Ureter (tissue), 1 donor: ENCODE measurements around the gene ESRRB. TPM values are rescaled to one million over a fixed set of nuclear protein-coding genes. Genes with fewer than 3 reads are reported as not detected.

Source experiments
- DNase-seq: peaks from one replicate; pipeline ENCODE4 v3.0.0-alpha.2; 2020; ENCODE audit warnings: low spot score
- total RNA-seq: library from RNA; stranded (reverse); gene quantifications from one replicate; pipeline ENCODE4 v1.2.4, GENCODE V29; 2023
- donor health status: DM: yes; HTN: yes; CAD: no.

Gene ESRRB
- total RNA-seq = 0.16 TPM

DNA sequence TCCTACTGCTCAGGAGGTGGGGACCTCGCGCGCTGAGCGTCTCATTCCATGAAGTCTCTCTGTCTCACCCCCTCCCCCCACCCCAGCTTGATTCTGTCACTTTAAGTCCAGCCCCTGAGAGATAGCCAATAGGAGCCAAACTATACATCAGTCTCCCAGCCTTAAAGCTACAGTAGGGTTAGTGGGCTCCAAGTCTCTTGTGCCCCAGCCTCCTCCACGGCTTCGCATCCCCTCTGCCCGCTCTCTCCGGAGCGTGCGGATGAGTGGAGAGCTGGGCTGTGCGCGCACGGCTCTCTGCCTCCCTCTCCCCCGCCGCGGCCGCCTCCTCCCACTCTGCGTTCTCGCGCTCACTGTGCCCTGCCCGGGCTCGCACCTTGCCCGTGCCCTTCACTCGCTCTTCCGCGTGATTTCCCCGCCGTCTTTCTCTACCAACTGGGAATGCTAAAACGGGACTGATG lies at the start of gene ESRRB:
ESRRB (plus strand) TSS at position 191 of the 458 bp plus-strand sequence; CDS start at position 456, 265 bp downstream.
- no peak for DNase-seq

DNA sequence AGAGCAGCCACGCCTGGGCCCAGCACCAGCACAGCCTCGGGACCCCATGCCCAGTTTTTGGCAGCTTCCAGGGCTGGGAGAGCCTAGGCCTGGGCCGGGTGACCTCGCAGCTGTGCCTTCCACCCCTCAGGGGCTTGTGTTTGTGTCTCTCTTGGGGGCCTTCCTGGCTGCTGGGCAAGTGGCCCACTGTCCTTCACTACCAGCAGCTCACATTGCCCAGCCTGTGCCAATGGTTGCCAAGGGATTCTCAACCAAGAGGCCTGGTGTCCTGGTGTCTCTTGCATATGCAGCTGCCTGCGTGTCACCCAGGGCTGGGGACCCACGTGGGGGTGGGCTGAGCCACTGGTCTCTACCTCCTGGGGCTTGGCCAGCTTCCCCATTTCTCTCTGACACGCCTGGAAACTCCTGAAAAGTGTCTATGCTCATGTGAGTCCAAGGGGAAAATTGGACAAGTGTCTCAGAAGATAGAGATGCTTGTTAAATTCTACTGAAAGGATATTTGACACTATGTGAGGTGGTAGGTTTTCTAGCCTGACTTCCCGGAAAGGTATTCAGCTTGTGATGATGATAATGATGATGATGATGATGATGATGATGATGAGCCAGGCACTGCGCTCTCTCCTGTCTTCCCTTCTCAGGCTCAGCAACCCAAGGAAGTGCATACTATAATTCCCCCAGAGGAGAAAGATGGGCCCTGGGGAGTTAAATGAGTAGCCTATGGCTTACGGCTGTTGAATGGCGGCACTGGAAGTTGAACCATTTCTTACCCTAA lies 48.8 kb upstream of the ESRRB start:
- no peak for DNase-seq

DNA sequence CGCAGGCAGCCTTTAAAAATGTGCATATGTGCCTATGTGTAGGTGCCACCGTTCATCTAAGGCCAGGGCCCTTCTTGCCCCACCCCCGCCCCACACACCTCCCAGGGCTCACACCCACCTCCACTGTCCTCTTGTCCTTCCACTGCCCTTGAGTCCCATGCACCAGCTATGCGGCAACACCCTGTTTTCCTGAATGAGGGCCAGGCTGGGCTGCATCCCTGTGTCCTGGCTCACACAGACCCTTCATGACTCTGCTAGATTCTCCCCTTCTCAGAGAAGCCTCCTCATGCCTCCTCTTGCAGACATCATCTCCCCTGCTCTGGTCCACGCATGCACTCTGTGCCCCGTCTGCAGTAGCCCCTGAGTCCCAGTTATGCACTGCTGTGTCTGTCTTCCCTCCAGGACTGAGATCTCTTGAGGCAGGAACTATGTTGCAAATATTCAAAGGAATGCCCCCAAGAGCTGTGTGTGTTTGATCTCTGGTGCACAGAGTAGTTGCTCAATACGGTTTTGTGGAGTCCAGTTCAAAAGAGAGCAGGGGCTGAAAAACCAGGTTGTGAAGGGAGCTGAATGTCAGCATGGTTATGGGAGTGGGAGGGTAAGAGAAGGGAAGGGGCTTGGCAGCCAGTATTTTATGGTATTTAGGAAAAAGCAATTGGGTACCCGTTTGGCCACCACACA lies 47.3 kb upstream of the ESRRB start:
- no peak for DNase-seq

DNA sequence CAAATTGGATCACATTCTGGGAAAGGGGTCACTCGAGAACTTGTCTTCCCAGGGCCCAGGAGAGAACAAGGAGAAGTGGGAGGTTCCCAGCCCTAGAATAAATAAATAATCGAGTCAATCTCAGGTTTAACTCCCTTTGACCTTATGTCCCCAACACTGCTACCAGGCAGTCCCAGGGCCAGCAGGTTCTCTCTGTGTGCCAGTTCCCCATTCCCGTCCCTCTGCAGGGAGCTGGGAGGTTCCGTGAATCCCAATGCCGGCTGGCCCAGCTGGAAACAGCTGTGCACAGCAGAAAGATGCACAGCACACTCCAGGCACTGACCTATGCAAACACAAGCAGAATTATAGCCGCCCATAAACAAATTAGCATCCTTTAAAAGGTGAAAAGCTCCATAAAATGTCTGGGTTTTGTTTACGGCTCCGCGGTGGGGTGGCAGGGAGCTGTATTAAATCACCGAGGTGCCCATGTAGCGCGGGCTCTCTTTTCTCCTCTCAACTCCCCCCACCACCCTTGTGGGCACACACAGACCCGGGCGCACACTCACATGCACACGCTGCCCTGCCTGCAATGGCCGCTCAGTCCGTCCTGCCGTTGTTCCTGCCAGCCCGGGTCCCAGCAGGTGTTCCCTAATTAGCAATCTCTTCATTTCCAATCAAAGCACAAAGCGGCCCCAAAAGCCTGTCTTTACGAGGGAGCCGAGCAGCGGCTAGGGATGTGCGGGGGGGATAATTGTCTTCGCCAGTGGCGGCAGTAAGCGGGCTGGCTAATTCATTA lies 46.6 kb upstream of the ESRRB start:
- no peak for DNase-seq

DNA sequence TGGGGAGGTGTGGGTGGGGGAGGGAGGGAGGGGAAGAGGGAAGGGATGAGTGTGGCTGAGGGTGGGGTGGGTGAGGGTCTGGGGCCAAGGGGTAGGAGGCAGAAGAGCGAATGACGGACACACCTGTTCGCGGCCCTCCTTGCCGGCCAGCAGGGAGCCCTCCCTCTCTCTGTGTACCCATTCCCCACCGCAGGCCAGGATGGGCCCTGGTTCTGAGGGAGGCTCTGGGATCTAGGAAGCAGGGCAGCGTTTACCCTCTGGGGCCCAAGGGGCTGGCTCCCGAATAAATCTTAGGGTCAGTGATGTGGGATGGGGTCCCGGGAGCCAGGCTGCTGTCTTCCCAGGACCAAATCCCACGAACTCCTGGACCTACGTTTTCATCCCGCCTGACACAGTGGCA lies 46.0 kb upstream of the ESRRB start:
- no peak for DNase-seq

DNA sequence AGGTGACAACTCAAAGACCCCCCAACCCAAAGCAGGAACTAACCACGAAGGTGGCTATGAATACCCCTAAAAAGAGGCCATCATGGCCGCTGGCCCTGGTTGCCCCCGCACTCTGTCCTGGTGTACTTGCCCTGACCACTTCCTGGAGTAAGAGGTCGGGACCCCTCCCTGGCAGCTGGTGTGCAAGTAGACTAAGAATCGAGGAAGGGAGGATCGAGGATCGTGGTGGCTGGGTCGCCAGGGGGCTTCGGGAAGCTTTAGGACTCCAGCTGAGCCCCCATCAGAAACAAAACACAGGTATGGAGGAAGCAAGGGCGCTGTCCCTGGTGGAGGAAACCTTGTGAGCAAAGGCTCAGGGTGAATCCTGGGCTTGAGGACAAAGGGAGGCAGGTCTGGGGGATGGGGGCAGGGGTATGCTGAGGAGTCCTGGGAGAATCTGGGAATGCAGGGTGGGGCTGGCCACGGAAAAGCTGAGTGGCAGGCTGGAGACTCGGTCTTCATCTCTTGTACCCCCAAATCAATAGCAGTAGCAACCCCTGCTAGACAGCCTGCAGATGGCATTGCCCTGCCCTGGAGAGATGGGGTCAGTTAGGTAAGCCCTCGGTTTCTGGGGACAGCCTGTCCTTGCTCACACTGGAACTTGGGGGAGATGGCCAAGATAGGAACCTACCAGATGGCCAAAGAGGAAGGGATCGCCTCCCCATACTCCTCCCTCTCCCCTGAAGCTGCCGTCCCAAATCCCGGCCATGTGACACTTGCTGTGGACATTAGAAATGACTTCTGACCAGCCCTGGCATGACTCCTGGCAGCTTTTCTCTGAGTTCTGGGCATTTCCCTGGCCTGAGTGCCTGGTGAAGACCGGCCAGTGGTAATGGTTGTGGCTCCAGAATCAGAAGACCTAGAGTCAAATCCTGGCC lies 45.3 kb upstream of the ESRRB start:
- DNase-seq = no peak

DNA sequence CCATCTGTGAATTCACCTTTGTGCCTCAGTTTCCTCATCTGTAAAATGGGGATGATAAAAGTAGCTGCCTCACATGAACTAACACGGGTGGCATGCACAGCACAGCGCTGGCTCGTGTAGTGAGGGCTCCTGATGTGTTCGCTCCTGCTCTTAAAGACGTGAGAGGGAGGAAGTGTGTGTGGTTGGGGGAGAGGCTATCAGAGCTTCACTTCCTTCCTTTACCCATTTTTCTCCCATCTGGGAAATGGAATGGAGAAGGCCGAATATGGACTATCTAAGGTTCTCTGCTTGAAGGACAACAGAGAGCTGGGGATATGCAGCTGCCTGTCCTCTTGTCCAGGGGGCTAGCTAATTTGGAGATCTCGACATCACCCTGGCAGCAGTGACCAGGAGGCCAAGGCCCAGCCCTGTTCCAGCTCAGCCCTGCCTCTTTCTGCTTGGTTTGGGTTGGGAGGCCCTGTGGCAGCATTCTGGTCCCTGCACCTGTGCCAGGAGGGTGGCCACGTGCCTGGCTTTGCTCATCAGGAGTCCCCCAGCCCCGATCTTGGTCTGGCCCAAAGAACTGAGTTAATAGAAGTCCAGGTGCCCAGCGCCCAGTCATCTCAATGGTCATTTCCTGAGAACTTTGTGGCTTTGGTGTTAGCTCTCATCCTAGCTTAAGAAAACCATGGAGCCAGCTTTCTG lies 44.5 kb upstream of the ESRRB start:
- DNase-seq = no peak

DNA sequence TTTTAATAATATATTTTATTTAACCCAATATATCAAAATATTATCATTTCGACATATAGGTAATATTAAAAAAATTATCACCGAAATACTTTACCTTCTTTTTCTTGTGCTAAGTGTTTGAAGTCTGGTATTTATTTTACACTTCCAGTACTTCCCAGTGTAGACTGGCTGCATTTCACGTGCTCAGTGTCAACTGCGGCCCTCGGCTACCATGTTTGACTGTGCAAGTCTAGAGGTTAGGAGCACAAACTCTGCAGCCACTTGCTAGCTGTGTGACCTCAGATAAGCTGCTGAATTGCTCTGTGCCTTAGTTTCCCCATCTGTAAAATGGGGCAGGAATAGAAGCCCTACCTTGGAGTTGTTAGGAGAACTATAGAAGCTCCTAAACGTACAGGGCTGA lies 42.3 kb upstream of the ESRRB start:
- DNase-seq = no peak

DNA sequence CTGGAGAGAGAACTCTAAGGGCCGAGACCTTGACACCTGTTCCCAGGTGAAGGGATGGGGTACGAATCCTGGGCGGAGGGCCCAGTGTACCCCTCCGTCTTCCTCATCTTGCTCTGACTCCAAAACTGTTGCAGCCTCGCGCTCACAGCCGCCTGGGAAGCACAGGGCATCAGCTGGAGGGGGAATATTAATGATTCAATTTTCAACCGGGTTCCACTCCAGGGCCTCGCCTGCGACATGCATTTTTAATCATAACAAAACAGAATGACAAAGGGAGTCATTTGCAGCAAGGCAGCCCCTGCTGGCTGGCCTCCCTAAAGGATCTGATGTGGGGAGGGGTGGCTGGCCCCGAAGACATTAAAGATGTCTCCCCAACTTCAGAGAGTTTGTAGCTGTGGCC lies 41.6 kb upstream of the ESRRB start:
- no peak for DNase-seq

DNA sequence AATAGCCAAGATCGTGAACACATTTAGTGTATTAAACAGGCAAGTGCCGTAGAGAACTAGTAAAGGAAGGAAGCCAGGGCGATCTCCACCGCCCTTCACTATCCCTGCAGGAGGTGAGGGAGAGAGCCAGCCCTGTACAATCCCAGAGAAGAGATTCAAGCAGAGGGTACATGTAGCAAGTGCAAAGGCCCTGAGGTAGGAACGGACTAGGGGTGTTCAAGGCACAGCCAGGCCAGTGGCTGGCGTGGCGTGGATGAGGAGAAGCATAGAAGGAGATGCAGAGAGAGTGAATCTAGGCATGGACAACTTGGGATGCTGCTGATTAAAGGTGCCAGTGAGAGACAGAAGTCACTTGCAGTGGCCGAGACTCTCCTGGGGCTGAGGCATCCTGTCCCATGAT lies 39.1 kb upstream of the ESRRB start:
- no peak for DNase-seq

DNA sequence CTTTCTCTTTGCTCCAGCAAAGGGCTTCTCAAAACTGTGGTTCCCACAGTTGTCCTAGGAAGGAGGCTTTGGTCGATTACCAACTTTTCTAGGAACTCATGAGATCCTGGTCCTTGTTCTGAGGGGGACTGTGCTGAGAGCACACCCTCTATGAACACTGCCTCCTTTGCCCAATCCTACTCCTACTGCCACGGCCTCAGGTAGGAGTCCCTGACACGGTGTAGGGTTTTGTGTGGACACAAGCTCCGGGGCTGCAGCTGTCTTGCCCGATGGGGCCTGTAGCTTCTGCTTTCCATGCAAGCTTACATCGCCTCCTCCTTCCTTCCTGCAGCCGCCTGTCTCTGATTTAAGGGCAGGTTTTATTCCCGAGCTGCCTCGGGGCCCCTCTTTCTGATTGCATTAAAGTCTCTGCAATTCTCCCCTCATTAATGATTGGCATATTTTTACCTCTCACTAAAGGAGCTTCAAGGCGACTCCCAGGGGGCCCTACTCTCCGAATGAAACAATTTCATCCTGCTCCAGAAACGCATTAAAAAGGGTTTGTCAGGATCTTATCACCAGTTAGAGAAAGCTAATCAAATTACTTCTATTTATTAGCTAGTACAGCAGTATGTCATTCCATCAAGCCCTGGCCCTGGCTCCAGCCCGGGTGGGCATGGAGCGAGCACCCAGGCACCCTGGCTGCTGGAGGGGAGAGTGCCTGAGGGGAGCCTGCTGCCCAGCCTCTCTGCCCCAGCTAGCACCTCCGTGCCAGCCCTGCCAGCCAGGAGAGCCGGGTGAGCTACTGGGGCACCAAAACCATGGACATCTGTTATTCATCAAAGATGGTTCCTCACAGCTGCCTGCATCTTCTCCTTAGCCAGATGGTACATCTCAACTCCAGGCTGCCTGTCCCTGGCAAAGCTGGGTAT lies 38.0 kb upstream of the ESRRB start:
- no peak for DNase-seq

DNA sequence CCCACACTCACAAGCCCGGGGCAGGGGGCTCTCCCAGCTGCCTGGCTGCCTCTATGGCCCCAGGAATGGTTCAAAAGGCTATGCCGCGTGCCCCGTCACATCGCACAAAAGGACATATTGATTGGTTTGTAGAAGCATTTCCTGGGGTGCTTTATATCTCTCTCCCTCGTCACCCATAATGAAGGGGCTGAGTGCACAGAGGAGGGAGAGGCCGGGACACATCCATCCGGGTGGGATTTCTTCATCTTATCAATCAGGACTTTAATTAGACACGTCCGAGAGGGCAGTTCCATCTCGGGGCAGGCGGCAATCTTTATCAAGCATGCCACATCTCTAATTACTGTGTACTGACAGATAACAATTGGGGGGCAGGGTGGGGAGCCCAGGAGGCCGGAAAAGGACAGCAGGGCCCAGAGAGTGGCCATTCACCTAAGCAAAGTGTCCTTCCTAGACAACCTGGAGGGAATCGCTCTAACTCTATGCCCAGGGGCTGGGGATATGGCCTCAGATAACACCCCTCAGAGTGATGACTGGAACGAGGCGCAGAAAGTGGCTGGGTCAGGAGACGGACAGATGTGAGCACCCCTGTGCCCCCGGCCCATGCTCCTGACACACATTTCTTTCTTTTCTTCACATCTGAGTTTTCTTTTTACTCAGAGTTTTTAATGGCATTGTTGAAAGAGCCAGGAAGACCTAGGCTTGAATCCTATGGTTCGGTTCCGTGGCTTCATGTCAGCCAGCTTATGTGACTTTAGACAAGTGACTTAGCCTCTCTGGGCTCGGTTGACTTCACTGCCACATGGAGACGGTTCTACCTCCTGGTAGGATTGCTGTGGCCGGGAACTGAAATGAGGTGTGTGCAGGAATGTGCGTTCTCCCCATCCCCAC lies 36.0 kb upstream of the ESRRB start:
- DNase-seq = no peak

DNA sequence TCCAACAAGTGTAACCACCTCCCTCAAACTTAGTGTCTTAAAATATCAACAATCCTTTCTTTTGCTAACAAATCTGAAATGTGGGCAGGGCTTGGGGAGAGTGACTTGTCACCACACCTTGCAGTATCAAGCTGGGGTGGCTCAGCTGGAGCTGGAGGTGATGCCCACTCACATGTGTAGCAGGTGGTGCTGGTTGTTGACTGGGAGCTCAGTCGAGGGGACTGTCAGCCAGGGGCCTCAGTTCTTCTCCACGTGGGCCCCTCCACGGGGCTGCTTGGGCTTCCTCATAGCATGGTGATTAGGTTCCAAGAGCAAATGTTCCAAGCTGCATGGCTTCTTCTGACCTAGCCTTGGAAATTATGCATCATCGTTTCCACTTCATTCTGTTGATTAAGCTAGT lies 32.6 kb upstream of the ESRRB start:
- DNase-seq = no peak

DNA sequence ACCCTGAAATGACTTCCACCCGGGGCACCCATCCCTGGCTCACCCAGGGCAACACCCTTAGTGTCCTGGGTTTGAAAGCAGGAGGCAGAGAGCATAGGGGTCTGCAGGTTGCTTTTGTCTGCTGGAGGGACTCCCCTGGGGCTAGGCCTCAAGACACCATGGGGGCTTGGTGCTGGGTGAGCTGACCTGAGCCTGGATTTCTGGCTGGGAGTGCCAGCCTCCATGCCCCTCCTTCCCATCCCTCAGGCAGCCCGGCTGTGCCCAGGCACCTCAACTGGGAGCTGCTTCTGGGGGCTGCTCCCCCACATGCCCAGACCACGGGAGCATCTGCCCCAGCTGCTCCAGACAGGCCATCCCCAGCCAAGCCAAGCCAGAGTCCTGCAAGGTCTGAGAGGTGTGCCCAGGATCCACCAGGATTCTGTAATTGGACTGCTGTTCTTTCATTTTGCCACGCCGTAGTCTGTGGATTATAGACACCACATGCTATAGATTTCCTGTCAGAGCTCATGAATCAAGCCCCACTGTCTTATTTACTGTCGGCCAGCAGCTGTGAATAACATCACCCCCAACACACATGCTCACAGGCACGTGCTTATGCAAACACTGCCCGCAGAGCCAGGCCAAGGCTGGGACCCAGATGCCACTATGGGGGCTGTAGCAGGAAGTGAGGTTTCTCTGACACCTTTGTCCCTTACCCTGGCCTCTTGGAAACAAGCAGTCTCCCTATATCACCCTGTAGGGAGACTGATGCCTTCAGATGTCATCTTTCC lies 29.4 kb upstream of the ESRRB start:
- DNase-seq = no peak

DNA sequence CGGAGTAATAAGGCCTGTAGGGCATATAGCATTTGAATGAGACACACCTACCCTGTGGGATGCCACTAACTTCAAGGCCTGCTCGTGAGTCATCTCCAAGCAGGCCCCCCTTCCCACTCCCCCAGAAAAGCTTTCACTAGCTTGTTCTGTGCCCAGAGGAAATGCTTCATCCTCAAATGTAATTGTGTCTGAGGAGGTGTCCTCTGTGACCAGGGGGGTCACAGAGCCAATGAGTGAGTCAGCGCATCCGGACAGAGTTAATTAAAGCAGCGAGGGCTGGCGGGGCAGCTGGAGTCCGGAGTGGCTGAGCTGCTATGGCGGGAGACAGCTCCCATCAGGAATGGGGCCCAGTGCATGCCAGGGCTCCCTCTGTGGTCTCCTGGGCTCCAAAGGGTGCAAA lies 27.0 kb upstream of the ESRRB start:
- DNase-seq = no peak

DNA sequence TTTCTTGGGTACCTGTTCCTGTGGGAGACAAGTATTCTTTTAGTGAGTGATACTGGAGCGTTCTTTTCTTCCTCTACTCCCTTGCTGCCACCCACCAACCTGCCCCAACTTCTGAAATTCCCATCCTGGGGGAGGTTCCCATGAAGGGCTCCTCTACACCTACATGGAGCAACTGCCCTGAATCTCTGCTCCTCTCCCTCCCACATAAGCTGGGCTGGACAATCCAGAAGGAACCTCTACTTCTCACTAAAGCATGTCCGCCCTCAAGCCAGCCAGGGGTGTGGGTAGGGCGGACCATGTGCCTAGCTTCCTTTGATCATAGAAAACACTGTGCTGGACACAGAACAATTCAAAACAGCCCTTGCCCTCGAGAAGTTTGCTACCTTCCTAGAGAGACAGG lies 25.9 kb upstream of the ESRRB start:
- no peak for DNase-seq

DNA sequence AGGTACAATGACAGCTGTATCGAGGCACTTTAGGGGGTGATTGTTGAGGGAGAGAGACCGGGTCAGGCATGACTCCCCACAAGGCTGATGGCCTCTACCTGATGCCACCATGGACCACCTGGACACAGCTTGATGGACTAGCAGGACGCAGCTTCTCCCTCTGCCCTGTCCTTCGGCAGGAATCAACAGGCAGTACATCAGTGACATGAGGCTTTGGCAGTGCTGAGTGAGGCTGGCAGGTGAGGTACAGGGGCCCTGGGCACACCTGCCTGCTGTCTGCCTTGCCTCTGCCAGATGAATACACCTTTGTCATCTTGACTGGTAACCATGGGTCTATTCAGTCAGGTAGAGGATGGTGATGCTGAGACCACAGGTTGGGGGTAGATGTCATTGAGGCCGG lies 25.3 kb upstream of the ESRRB start:
- no peak for DNase-seq

DNA sequence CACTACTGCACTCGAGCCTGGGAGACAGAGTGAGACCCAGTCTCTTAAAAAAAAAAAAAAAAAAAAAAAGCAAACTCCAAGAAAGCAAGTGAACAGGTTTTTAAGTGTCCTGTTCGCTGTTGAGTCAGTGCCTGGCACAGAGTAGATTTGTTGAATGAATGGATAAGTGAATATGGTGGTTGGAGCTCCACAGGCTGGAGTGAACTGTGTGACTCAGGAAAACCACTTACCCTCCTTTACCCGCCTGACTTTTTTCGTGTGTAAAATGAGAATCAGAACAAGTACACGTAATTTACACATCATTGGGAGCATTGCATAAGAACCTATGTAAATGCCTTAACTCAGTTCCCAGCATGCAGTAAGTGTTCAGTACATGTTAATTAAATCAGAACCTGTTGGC lies 24.0 kb upstream of the ESRRB start:
- DNase-seq = no peak
